GM19463 (cell line): ENCODE results near the gene SPRY1.

ENCODE experiments used
- ATAC-seq: cut with Tn5 transposase; IDR thresholded peaks from one replicate; pipeline ENCODE4 v1.9.1; 2021; ENCODE audit warnings: mild to moderate bottlenecking, moderate library complexity; ENCODE audit not compliant: unreplicated experiment

The SPRY1 gene, protein sequence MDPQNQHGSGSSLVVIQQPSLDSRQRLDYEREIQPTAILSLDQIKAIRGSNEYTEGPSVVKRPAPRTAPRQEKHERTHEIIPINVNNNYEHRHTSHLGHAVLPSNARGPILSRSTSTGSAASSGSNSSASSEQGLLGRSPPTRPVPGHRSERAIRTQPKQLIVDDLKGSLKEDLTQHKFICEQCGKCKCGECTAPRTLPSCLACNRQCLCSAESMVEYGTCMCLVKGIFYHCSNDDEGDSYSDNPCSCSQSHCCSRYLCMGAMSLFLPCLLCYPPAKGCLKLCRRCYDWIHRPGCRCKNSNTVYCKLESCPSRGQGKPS

GRCh38 chr4:123396307-123397143 is at the start of gene SPRY1:
TSS of gene SPRY1 (plus strand) at chr4:123396795. CDS start at chr4:123401592, 4,797 bp downstream.
- peak; percentile 42 for ATAC-seq

GRCh38 chr4:123346951-123347350 is 49.6 kb upstream of the SPRY1 start:
- peak; percentile 60 for ATAC-seq

GRCh38 chr4:123348946-123349345 is 47.6 kb upstream of the SPRY1 start:
- ATAC-seq: no peak

DNA sequence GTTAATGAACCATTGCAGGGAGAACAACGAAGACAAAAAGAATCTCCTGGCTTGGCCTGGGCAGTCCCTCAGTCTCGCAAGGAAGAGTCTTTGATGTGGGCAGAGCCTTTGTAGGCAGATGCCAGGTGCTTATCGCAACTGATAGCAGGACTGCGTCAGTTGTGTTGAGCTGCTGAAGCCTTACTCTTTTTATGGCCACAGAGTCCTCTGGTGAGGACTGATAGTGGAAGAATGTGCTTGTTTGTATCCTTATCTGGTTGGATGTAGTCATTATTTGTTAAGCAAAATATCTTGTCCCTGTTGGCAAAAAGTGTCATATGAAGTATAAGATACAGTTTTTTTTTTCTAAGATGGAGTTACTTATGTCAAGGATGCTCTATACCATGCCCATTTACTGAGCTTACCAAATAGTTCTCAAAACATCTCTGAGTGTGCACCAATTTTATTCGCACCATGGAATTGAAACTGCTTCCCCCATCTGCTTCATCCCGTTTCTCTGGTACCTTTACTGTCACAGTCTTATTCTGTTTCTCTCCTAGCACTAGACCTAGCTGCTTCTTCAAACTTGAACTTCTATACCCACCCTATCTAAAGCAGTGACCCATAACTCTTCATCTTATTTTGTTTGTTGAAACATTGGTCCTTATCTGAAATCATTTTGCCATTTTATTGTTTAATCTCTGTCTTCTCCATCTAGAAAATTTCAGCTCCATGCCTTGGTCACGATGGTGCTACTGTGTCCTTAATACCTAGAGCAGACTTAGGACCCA is 47.0 kb upstream of the SPRY1 start:
- ATAC-seq: no peak

- ATAC-seq: no peak
Observed at GRCh38 chr4:123350191-123350544, 46.4 kb upstream of the SPRY1 start.

GRCh38 chr4:123350726-123351125 is 45.9 kb upstream of the SPRY1 start:
- ATAC-seq: no peak

- no peak for ATAC-seq
Observed at GRCh38 chr4:123351713-123352112, 44.9 kb upstream of the SPRY1 start.

GRCh38 chr4:123352240-123352945 is 44.2 kb upstream of the SPRY1 start:
- no peak for ATAC-seq

GRCh38 chr4:123352966-123353365 is 43.6 kb upstream of the SPRY1 start:
- ATAC-seq: no peak

GRCh38 chr4:123353656-123354055 is 42.9 kb upstream of the SPRY1 start:
- ATAC-seq: no peak

- ATAC-seq: no peak
Observed at GRCh38 chr4:123354701-123355100, 41.9 kb upstream of the SPRY1 start.

GRCh38 chr4:123356921-123357320 is 39.7 kb upstream of the SPRY1 start:
- no peak for ATAC-seq

DNA sequence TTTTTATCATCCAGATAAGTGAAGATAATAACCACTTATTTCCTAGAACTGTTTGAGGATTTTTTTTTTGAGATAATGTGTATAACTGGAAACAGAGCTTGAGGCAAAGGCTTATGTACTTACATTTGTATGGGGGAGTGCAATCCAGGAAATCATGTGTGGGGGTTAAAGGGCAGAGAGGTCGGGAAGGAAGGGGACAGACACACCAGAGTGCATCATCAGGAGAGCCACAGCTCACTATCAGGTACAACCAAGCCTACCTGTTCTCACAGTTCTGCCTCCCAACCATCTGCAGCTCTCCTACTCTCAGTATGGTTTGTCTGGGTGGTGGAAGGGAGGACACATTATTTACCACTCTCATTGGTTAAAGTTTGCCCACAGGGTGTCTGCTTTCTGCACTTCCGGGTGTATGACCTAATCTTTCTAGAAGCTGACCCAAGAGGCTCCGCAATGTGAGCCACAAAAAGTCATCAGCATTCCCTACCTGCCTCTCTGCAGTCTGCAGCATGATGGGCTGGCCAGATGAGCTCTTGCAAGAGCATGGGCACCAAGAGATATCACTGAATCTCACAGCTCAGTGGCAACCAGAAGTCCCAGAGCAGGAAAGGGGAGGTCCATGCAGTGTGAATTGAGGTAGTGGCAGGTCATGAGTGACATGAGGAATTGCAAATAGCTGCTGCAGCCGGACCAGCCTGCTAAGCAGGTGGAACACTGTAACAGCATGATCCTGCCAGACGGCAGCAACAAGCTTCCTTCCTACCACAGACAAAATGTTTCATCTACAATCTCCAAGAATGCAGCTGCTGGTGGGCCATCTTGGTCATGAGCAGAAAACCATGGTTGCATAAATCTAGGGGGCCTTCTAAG is 36.9 kb upstream of the SPRY1 start:
- no peak for ATAC-seq

DNA sequence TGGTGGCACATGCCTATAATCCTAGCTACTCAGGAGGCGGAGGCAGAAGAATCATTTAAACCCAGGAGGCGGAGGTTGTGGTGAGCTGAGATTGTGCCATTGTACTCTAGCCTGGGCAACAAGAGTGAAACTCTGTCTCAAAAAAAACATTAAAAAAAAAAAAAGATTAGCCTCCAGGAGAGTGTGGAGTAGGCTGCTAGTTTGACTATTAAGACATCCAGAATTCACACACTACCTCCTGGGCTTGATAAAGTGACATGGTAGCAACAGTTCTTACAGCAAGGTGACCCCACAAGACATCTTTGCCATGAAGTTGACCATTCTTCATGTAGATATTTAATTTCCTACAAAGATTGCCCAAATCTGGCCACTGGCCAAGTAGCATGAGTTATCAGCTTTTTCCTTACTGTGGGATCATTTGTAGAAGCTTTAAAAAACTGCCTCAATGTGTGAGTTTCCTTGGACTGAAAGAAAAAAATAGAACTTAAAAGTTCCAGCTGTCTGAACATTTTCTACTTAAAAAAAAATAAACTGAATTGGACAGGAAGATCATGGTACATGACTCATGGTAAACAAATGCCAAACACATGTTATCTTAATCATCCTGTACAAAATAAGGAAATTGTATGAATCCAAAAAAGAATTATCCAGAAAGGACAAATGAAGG is 35.3 kb upstream of the SPRY1 start:
- ATAC-seq: no peak

- ATAC-seq: no peak
Observed at GRCh38 chr4:123362103-123362502, 34.5 kb upstream of the SPRY1 start.

DNA sequence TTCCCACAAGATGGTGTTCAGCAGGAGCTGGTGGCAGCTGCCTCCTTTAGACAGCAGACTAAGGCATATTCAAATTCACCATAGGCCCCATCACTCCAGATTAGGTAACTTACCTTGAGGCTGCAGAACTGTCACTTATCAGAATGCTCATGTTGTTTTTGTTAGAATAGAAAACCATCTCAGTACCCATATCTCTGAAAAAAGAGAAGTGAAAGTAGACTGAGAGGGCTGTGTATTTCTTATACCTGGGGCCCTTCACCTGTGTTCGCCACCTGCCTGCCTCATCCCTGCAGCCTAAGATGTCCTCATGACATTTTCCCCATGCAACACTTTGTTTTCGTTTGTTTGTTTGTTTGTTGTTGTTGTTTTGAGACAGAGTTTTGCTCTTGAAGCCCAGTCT is 32.9 kb upstream of the SPRY1 start:
- ATAC-seq: peak; percentile 77

DNA sequence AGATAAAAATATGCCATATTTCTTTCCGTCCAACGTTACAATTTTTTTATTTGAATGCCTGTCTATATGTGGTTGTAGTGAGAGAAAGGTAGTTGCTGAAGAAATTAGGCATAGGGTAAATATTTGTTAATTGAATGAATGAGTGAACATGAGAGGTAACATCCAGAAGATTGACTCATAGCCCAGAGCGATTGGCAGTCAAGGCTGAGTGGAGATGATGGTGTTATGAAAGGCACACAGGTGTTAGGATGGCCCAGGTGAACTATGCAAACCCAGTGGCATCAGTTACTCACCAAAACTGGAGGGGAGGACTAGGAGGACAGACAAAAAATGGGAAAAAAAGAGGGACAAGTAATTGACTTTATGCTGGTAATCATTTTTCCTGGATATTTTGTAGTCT is 31.7 kb upstream of the SPRY1 start:
- ATAC-seq: no peak

DNA sequence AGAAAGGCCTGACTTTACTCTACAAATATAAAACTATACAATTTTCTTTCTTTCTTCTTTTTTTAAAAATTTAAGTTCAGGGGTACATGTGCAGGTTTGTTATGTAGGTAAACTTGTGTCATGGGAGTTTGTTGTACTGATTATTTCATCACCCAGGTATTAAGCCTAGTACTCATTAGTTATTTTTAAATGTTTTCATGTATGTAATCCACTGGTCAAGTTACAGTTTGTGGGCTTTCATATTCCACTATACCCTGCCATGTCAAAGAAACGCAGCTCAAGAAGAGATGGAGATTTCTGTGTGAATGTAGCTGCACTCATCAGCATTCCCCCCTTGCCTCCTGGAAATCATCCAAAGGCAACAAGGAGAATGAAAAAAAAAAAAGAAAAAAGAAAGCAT is 31.2 kb upstream of the SPRY1 start:
- ATAC-seq: no peak

GRCh38 chr4:123366144-123366748 is 30.3 kb upstream of the SPRY1 start:
- ATAC-seq: no peak
